BE2C (cell line): Measurements from ENCODE around the gene FTH1.

Experiments
- DNase-seq: peaks from one replicate; pipeline ENCODE4 v3.0.0-alpha.2; 2020
- H3K27me3 ChIP-seq: fragments of 250-450 bp; sonication (Bioruptor Pico); 2 replicates; pipeline ENCODE4 v1.5.1; 2020; ENCODE audit warnings: mild to moderate bottlenecking
- H3K36me3 ChIP-seq: fragments of 250-450 bp; sonication (Bioruptor Pico); 2 replicates; pipeline ENCODE4 v1.5.1; 2020; ENCODE audit warnings: mild to moderate bottlenecking
- H3K4me1 ChIP-seq: fragments of 250-450 bp; sonication (Bioruptor Pico); 2 replicates; pipeline ENCODE4 v1.5.1; 2020
- H3K4me3 ChIP-seq: 2 replicates; pipeline ENCODE4 v1.5.1; 2011; ENCODE audit warnings: low read depth, low read length
- H3K9me3 ChIP-seq: fragments of 250-450 bp; sonication (Bioruptor Pico); 2 replicates; pipeline ENCODE4 v1.5.1; 2020
- TF ChIP-seq, protein P1 (sequence below): IDR thresholded peaks from 2 replicates; pipeline ENCODE4 v1.5.1; 2012; ENCODE audit warnings: mild to moderate bottlenecking, low read depth, low read length

FTH1 gene

DNA sequence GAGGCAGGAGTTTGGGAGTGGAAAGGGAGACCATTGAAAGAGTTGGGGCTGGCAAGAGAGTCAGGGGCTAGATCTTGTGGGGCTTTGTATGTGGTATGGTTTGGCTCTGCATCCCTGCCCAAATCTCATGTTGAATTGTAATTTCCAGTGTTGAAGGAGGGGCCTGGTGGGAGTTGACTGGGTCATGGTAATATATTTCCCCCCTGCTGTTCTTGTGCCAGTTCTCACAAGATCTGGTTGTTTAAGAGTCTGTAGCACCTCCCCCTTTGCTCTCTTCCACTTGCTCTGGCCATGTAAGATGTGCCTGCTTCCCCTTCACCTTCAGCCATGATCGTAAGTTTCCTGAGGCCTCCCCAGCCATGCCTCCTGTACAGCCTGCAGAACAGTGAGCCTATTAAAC lies 39.9 kb downstream of the FTH1 start:
- no peak overlapping the region for H3K4me3 ChIP-seq
- TF ChIP-seq, protein P1, sequence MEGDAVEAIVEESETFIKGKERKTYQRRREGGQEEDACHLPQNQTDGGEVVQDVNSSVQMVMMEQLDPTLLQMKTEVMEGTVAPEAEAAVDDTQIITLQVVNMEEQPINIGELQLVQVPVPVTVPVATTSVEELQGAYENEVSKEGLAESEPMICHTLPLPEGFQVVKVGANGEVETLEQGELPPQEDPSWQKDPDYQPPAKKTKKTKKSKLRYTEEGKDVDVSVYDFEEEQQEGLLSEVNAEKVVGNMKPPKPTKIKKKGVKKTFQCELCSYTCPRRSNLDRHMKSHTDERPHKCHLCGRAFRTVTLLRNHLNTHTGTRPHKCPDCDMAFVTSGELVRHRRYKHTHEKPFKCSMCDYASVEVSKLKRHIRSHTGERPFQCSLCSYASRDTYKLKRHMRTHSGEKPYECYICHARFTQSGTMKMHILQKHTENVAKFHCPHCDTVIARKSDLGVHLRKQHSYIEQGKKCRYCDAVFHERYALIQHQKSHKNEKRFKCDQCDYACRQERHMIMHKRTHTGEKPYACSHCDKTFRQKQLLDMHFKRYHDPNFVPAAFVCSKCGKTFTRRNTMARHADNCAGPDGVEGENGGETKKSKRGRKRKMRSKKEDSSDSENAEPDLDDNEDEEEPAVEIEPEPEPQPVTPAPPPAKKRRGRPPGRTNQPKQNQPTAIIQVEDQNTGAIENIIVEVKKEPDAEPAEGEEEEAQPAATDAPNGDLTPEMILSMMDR = no peak
- H3K27me3 ChIP-seq = no peaks in the 10 kb centered on the region
- DNase-seq = no peak
- H3K36me3 ChIP-seq = no peaks in the 10 kb centered on the region
- no peaks in the 10 kb centered on the region for H3K9me3 ChIP-seq
- H3K4me1 ChIP-seq = peaks cover 14% of the 10 kb centered on the region

DNA sequence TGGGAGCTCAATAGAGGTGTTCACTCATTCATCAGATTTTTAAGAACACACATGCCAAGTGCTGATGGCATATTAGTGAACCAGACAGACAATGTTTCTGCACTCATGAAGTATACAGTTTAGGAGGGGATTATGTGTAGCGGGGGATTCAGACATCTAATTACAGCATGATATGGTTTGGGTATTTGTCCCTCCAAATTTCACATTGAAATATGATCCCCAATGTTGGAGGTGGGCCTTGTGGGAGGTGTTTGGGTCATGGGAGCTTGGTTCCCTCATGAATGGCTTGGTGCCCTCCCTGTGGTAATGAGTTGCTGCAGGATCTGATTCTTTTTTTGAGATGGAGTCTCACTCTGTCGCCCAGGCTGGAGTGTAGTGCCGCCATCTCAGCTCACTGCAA lies 41.2 kb downstream of the FTH1 start:
- TF ChIP-seq, protein P1 = no peak
- Histone ChIP-seq H3K4me3 (no peak overlapping the region), H3K36me3 (no peaks in the 10 kb centered on the region), H3K9me3 (no peaks in the 10 kb centered on the region), H3K27me3 (no peaks in the 10 kb centered on the region), H3K4me1 (peaks cover 14% of the 10 kb centered on the region)
- DNase-seq = no peak

DNA sequence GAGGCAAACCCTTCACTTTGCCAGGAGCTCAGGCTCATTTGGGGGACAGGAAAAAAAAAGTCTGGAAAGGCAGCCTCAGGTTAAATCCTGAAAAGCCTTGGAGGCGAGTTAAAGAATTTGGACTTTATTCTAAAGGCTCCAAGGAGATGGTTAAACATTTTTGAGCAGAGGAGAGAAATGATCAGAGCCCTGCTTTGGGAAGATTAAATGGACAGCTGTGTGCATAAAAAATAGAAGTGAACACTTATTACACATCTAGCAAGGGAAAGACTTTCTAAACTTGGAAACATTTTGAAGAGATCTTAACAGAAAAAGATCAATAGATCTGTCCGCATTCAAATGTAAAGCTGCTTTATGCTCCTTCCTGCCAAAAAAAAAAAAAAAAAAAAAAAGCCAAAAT lies 41.7 kb downstream of the FTH1 start:
- Histone ChIP-seq H3K4me1 (peaks cover 14% of the 10 kb centered on the region), H3K9me3 (no peaks in the 10 kb centered on the region), H3K4me3 (no peak overlapping the region), H3K27me3 (no peaks in the 10 kb centered on the region), H3K36me3 (no peaks in the 10 kb centered on the region)
- TF ChIP-seq, protein P1 = no peak
- DNase-seq = no peak

DNA sequence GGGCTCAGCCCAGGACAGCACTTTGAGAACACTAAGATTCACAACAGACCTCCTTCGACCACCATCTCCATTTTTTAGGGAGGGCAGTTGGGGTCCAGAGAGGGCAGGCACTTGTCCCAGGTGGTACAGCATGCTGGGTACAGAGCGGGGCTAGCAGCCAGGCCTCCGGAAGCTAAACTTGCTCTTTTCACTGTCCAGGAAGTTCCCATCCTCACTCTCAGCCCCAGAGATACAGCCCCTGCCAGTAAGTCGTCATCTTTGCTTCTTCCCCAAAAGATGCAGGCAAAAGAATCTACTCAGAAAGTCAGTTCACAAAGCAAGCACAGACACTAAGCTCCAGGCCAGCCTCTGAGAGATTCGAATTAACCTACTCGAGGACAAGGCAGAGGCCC lies 43.4 kb downstream of the FTH1 start:
- H3K4me1 ChIP-seq = peaks cover 14% of the 10 kb centered on the region
- no peaks in the 10 kb centered on the region for H3K27me3 ChIP-seq
- TF ChIP-seq, protein P1 = no peak
- no peak overlapping the region for H3K4me3 ChIP-seq
- no peaks in the 10 kb centered on the region for H3K9me3 ChIP-seq
- no peaks in the 10 kb centered on the region for H3K36me3 ChIP-seq
- DNase-seq = no peak

DNA sequence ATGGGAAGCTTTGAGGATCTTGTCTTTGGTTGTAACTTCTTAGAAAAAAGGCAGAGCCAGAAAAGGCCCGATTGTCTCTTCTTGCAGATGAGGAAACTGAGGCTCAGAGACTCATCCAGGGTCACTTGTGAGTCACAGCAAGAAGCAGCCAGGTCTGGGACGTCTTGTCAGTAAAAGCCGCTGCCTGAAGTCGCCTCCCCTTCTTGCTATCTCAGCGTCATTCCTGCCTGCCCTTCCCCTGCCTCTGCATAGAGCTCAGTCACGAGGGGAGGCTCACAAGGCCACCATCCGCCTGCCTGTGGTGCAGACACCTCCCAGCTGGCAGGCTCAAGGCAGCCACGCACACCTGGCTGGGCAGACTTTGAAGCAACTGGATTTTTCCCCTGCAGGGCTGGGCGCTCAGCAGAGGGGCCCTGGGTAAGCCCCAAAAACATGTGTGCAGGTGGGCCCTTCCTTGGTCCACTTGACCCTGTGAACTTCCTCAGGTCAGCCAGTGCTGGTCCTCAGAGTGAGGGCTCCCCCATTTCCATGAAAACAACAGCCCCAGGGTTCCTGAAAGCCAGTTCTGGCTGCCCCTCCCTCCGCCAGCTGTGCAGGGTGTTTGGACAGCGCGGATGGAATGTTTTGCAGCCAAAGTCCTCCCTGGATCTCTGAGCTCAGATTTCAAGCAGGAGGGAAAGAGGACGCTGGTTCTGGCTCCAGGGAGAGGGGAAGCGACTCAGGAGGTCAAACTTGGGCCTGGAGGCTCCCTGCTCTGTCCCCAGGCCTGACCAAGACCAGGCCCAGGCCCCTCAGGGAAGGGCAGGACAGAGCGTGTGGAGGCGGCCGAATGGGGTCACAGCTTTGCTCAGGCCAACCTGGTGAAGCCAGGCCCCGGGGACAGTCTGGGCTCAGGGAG lies 44.0 kb downstream of the FTH1 start:
- peaks cover 14% of the 10 kb centered on the region for H3K4me1 ChIP-seq
- H3K9me3 ChIP-seq = no peaks in the 10 kb centered on the region
- no peak overlapping the region for H3K4me3 ChIP-seq
- TF ChIP-seq, protein P1 = no peak
- H3K27me3 ChIP-seq = no peaks in the 10 kb centered on the region
- no peaks in the 10 kb centered on the region for H3K36me3 ChIP-seq
- DNase-seq = peak; percentile 60

DNA sequence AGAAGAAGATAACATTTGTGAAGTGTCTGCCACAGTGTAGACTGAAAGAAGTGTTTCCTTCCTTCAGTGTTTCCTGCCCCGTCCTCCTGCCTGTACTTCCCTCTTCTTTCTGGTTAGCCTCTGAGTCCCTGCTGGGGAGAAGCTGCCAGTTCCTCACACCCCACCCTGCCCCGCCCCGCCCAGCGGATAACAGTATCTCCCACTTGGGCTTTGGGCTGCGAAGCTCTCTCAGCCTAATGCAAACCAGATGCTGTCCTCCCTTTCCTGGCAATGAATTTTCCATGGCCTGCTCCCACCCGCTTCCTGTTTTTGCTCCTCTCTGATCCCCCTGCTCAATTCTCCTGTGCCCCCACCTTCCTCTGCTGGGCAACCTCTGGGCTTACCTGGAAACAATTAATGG lies 44.9 kb downstream of the FTH1 start:
- peak; percentile 82 for DNase-seq
- Histone ChIP-seq H3K4me3 (no peak overlapping the region), H3K36me3 (no peaks in the 10 kb centered on the region), H3K27me3 (no peaks in the 10 kb centered on the region), H3K9me3 (no peaks in the 10 kb centered on the region), H3K4me1 (peaks cover 14% of the 10 kb centered on the region)
- TF ChIP-seq, protein P1 = no peak
